GM18526 (cell line): ENCODE measurements around the gene HECTD1.

Experiments used
- POLR2A ChIP-seq: IDR thresholded peaks from 3 replicates; pipeline ENCODE4 v1.6.1; 2011; ENCODE audit not compliant: insufficient read length; ENCODE audit errors: extremely low read depth

HECTD1 gene

GRCh38 chr14:31207755-31208545 is at the start of gene HECTD1:
Gene HECTD1, minus strand, starts transcription at chr14:31207793. Its CDS starts 1,857 bp downstream, at chr14:31205936.
- peak; percentile 81 for TF ChIP-seq POLR2A

DNA sequence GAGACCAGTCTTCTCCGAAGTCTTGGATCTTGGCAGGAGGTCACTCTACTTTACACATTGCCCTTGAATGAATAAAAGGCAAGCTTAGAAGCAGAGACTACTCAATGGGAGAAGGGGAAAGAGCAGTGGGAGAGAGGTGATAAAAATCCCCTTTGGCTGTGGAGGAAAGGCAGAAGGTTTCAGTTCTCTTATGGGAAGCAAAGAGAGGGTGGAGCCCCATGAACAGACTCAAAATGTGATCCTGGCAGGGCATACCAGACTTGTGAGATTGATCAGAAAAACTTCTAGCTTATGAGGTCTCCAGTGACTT is 49.6 kb upstream of the HECTD1 start:
- TF ChIP-seq POLR2A = no peak

GRCh38 chr14:31256534-31257243 is 49.1 kb upstream of the HECTD1 start:
- no peak for TF ChIP-seq POLR2A

DNA sequence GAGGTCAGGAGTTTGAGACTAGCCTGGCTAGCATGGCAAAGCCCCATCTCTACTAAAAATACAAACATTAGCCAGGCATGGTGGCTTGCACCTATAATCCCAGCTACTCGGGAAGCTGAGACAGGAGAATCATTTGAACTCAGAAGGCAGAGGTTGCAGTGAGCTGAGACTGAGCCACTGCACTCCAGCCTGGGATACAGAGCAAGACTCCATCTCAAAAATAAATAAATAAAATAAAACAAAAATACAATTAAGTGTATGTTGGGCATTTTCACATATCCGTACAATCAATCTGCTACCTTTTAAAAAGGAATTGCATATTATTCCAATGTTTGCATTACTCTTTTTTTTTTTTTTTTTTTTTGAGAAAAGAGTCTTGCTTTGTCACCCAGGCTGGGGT is 47.7 kb upstream of the HECTD1 start:
- no peak for TF ChIP-seq POLR2A

DNA sequence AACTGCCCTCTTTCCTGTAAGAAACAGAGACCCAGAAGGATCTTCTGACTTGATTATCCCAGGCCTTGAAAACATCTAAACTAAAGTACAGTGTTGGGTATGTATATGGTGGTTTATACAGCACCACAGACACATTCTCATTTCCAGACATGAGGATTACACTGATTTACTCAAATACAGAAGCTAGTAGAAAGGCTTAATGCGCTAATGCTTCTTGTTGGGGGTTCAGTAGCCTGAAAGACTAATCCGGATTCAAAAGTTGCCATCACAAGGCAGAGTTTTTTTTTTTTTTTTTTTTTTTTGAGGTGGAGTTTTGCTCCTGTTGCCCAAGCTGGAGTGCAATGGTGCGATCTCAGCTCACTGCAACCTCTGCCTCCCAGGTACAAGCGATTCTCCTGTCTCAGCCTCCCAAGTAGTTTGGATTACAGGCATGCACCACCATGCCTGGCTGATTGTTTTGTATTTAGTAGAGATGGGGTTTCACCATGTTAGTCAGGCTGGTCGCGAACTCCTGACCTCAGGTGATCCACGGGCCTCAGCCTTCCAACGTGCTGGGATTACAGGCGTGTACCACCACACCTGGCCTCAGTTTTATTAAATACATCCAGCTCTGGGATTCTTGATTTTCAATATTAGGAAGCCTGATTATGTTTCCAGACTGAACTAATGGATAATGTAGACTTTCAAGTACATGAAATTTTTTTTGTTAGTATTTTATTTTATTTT is 46.3 kb upstream of the HECTD1 start:
- TF ChIP-seq POLR2A = no peak

DNA sequence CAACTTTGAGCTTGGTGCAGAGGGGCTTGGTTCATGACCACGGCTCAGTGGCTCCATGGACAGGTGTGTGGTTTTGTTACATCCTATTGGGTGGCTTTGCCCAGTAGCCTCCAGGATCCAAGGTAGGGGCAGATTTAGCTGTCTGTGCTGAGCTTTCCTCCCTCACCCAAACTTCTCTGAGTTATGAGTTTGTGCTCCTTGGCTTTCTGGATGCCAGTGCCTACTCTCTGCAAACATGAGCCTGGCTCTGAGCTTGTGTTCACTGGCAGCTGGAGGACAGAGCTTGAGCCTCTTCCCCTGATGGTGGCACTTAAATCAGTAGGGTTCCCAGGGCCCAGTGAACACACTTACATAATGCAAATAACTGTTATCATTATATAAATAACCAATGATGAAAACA is 45.3 kb upstream of the HECTD1 start:
- TF ChIP-seq POLR2A = no peak

DNA sequence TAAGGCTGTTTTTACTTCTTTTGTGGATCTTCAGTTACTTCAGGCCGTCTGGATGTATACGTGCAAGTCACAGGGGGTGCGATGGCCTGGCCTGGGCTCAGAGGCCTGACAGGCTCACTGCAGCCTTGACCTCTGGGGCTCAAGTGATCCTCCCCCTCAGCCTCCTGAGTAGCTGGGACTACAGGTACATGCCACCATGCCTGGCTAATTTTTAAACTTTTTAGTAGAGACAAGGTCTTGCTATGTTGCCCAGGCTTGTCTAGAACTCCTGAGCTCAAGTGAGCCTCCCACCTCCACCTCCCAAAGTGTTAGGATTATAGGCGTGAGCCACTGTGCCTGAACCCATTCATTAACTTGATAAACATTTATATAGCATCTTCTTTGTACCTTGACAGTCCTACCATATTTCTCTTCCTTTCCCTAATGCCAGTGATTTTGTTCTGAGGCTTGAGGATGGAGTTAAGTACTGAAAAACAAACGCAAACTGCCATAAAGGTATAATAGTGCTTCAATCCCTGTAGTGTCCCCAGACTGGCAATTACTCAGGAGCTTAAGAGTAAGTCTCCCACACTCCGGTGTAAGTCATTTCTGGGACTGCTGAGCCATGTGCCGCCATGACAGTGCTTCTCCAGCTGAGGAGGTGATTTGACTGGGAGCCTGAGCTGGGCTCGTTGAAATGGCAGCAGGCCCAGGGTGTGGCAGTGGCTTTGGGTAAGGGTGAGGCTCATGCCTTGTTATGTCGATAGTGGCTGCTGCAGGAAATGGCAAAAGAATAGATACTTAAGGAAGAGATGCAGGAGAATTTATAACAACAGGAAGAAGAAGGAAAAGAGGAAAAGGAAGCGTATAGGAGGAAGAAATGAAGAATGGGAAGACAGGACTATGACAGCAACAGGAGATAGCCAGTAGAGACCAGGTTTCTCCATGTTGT is 43.7 kb upstream of the HECTD1 start:
- TF ChIP-seq POLR2A = no peak

- no peak for TF ChIP-seq POLR2A
These were observed 37.0 kb upstream of the HECTD1 start for GRCh38 chr14:31244626-31245025.

GRCh38 chr14:31243860-31244259 is 36.3 kb upstream of the HECTD1 start:
- TF ChIP-seq POLR2A = no peak

DNA sequence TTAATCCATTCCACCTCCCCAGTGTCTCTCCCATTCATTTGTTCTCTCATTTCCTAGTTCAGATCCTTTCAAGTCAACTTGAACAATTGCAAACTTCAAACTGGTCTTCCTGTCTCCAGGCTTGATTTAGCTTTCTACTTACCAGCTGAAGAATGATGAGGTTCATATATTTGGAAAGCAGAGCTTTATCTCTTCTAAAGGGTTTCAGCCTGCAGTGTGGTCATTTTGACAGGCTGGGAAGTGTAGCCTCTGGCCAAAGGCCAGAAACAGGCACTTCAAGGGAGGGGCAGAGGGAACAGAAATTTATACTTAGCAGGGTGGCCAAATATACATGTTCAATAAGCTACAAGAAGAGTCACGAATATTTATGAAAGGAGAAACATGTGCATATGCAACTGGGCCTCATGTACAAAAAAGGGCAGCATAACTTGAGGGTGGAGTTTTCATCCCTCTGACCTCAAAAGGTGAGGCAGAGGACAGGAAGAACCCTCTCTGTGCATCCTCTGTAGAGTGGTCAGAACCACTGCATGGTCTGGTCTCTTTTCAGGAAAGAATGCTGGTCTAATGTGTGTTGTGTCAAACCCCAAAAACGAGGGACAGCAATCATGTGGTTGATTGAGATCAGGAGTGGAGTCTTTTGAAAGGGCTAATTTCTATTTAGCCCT is 34.0 kb upstream of the HECTD1 start:
- TF ChIP-seq POLR2A = no peak

DNA sequence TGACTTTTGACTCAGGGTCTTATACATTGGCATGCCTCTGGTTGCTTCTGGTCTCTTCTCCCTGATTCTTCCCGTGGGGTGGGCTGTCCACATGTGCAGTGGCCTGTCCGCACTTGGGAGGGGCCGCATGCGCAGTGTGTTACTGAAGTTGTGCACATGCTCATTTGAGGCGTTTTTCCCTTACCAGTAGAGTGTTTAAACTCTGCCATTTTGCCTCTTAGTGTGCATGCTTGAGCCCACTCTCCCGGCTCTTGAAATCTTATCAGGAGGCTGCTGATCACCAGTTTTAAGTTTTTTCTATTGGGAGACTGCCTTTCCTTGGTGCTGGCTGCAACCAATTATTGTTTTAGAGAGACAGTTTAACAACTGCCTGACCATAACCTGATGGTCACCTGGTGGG is 32.1 kb upstream of the HECTD1 start:
- no peak for TF ChIP-seq POLR2A

- TF ChIP-seq POLR2A = no peak
These were observed 27.9 kb upstream of the HECTD1 start for GRCh38 chr14:31235462-31235861.

- TF ChIP-seq POLR2A = no peak
These were observed 24.5 kb upstream of the HECTD1 start for GRCh38 chr14:31232081-31232480.

DNA sequence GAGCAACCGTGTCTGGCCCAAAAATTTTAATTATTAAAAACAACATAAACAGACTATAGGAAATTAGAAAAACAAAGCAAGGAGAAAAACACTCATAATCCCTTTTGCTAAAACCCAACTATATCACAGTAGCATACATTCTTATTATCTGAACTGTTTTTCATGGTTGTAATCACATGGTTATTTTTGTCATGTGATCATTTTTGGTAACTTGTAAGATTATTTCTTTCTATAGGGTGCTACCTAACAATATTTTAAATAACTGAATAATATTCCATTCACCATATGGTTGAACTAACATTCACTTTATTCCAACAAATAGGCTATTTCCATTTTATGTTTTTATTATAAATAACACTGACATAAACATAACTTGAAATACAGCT is 23.0 kb upstream of the HECTD1 start:
- no peak for TF ChIP-seq POLR2A
